Stomach smooth muscle (tissue), 2 donors: Measurements from ENCODE around the gene HAPLN2.
"Not testable (repeated sequence)": the region's sequence is repeated elsewhere in the genome, so short reads cannot be mapped to it uniquely, and the experiment has no call there.

ENCODE experiments used
- H3K27ac ChIP-seq: one replicate; pipeline ENCODE4 v1.7.0; 2013; ENCODE audit warnings: mild to moderate bottlenecking, low read length, inconsistent platforms
- H3K27me3 ChIP-seq, 2 donors: one replicate each; pipeline ENCODE4 v1.7.0; 2013; ENCODE audit warnings: low read length in 2 of 2; ENCODE audit not compliant: insufficient read depth in 2 of 2, control insufficient read depth in 1 of 2
- H3K36me3 ChIP-seq, 2 donors: one replicate each; pipeline ENCODE4 v1.7.0; 2013; ENCODE audit warnings: low read length in 2 of 2; ENCODE audit not compliant: control insufficient read depth in 2 of 2, insufficient read depth in 2 of 2
- H3K4me1 ChIP-seq: one replicate; pipeline ENCODE4 v1.7.0; 2013; ENCODE audit warnings: low read length; ENCODE audit not compliant: control insufficient read depth, insufficient read depth
- H3K4me3 ChIP-seq, 2 donors: one replicate each; pipeline ENCODE4 v1.7.0; 2013; ENCODE audit warnings: low read length in 2 of 2
- H3K9ac ChIP-seq, 2 donors: one replicate each; pipeline ENCODE4 v1.7.0; 2013; ENCODE audit warnings: low read length in 2 of 2, mild to moderate bottlenecking in 1 of 2
- H3K9me3 ChIP-seq, 2 donors: one replicate each; pipeline ENCODE4 v1.7.0; 2013; ENCODE audit warnings: low read length in 2 of 2; ENCODE audit not compliant: control insufficient read depth in 2 of 2
- donor health status: healthy.
- donor health status: Pancreatic carcinoma.

Gene HAPLN2

DNA sequence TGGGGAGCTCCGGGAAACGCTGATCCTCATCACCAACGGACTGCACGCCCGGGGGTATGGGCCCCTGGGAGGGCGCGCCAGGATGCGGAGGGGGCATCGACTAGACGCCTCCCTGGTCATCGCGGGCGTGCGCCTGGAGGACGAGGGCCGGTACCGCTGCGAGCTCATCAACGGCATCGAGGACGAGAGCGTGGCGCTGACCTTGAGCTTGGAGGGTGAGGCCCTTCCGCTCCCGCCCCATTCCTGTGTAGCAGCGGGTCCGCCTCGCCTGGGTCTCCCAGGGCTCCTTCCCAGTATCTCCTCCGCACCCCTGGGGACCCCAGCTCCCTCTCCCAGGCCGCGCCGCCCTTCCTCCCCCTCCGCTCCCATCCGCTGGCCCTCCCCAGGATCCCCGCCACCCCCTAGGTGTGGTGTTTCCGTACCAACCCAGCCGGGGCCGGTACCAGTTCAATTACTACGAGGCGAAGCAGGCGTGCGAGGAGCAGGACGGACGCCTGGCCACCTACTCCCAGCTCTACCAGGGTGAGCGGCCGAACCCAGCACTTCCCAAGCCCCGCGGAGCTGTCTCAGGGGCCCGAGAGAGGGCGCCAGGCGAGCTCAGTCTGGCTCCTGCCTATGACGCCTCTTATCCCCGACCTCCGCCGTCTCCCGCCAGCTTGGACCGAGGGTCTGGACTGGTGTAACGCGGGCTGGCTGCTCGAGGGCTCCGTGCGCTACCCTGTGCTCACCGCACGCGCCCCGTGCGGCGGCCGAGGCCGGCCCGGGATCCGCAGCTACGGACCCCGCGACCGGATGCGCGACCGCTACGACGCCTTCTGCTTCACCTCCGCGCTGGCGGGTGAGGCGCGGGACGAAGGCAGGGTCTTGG is 5.0 kb downstream of the HAPLN2 start:
- Histone ChIP-seq H3K27me3 (peaks cover 31 to 41% of the 10 kb centered on the region in 2 donors), H3K9ac (no peak overlapping the region), H3K27ac (no peak overlapping the region), H3K4me1 (peaks cover 22% of the 10 kb centered on the region), H3K4me3 (peak overlapping the region; percentile 25 to 70), H3K9me3 (no peaks in the 10 kb centered on the region), H3K36me3 (no peaks in the 10 kb centered on the region)

DNA sequence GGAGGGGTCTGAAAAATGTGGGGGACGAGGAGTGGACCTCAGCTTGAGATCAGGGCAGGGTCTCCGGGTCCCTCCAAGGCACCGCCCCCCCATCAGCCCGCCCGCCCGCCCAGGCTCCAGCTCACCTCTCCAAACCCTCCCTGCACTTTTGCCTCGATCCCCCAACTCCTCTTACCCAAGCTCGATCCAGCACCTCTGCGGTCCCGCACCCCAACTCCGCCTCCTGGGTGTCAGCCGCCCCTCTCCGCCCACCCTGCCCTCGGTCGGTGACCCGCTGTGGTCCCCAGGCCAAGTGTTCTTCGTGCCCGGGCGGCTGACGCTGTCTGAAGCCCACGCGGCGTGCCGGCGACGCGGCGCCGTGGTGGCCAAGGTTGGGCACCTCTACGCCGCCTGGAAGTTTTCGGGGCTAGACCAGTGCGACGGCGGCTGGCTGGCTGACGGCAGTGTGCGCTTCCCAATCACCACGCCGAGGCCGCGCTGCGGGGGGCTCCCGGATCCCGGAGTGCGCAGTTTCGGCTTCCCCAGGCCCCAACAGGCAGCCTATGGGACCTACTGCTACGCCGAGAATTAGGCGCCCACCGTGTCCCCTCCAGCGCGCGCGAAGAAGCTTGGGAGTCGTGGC is 5.7 kb downstream of the HAPLN2 start:
- Histone ChIP-seq H3K4me3 (peak overlapping the region in 1 of 2 donors; percentile 70), H3K27me3 (peaks cover 27 to 44% of the 10 kb centered on the region in 2 donors), H3K36me3 (no peaks in the 10 kb centered on the region), H3K4me1 (peaks cover 22% of the 10 kb centered on the region), H3K9ac (no peak overlapping the region), H3K27ac (no peak overlapping the region), H3K9me3 (no peaks in the 10 kb centered on the region)

DNA sequence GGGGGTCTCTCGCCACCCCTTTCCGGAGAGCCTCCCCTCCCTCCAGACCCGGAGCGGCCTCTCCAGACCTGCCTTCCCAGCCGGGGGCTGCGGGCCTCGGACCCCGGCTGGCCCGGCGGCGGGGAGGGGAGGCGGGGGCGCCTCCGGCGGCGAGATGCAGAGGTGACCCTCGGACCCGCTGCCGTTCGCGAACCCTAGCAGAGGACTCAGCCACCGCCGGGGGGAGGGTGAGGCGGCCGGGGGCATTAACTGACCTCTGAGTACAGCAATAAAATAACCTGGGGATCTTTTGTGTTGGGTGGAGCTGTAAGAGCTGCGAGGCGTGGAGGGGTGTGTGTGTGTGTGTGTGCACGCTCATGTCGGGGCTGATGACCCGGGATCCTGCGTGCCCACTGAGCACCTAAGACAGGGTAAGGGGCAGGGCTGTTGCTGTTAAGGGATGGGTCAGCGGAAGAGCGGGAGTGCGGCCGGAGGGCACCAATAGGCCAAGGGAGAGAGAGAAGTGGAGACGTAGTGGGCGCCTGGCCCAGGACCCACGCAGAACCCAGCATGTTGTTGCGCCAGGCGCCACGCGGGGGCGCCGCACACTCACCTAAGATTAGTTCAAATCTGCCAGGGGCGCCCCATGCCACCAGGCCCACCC is 6.3 kb downstream of the HAPLN2 start:
- peaks cover 33 to 44% of the 10 kb centered on the region in 2 donors for H3K27me3 ChIP-seq
- no peak overlapping the region for H3K27ac ChIP-seq
- peak overlapping the region in 1 of 2 donors; percentile 70 for H3K4me3 ChIP-seq
- peaks cover 22% of the 10 kb centered on the region for H3K4me1 ChIP-seq
- no peaks in the 10 kb centered on the region for H3K36me3 ChIP-seq
- H3K9me3 ChIP-seq: no peaks in the 10 kb centered on the region
- H3K9ac ChIP-seq: no peak overlapping the region

DNA sequence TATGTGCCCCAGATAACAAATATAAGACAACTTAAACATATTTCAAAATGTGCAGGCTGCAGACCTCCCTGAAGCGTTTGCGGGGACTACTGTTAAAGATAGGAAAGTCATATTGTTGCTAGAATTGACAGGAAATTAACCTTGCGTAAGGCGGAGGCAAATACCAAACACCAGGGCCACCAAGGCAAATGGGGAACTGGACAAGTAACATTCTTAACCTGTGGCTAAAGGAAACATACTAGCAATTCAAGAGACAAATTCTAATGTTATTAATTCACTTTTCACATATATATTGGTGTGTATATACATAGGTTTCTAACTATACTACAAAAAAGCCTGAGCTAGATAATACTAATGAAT is 6.8 kb downstream of the HAPLN2 start:
- H3K27ac ChIP-seq: no peak overlapping the region
- H3K4me3 ChIP-seq: peak overlapping the region in 1 of 2 donors; percentile 70
- peaks cover 35 to 47% of the 10 kb centered on the region in 2 donors for H3K27me3 ChIP-seq
- no peaks in the 10 kb centered on the region for H3K9me3 ChIP-seq
- H3K9ac ChIP-seq: no peak overlapping the region
- no peaks in the 10 kb centered on the region for H3K36me3 ChIP-seq
- peaks cover 22% of the 10 kb centered on the region for H3K4me1 ChIP-seq

DNA sequence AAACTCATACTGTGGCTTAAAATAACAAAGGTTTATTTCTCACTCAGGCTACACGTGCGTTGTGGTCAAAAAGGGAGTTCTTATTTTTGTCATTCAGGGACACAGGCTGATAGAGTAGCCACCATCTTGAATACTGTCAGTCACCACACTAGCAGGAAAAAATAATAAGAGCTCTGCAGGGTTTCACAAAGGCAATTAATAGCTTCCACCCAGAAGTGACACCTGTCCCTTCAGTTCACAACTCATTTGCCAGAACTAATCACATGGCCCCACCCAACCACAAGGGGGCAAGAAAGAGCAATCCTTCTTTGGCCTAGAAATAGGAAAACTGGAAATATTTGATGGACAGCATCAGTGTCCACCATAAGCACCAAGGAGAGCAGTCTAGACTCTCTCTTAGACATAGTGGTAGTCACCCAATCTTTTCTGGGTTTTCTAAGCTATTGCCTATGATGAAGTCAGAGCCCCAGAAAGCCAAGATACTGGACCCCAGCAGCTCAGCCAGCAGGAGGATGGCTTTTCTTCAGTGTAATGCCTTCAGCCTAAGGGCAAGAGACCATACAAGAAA is 8.2 kb downstream of the HAPLN2 start:
- no peak overlapping the region for H3K9ac ChIP-seq
- peaks cover 22% of the 10 kb centered on the region for H3K4me1 ChIP-seq
- peaks cover 38 to 52% of the 10 kb centered on the region in 2 donors for H3K27me3 ChIP-seq
- H3K9me3 ChIP-seq: no peaks in the 10 kb centered on the region
- no peak overlapping the region for H3K27ac ChIP-seq
- H3K4me3 ChIP-seq: no peak overlapping the region
- H3K36me3 ChIP-seq: no peaks in the 10 kb centered on the region

DNA sequence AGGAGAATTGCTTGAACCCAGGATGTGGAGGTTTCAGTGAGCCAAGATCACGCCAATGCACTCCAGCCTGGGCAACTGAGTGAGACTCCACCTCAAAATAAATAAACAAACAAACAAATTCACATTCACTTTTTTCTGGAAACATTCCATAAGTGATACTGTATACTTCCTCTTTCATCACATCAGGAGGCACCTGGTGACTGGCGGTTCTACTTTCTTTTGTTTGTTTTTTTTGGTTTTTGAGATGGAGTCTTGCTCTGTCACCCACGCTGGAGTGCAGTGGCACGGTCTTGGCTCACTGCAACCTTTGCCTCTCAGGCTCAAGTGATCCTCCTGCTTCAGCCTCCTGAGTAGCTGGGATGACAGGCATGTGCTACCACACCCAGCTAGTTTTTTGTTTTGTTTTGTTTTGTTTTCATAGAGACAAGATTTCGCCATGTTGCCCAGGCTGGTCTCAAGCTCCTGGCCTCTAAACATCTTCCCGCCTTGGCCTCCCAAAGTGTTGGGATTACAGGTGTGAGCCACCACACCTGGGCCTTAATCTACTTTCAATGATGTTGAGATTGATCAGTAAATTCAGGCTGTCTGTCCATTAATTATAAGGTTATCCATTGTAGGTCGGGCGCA is 10.7 kb downstream of the HAPLN2 start:
- Histone ChIP-seq H3K27ac (no peak overlapping the region), H3K36me3 (no peaks in the 10 kb centered on the region), H3K4me1 (peaks cover 10% of the 10 kb centered on the region), H3K9ac (no peak overlapping the region), H3K27me3 (peaks cover 39 to 54% of the 10 kb centered on the region in 2 donors), H3K9me3 (no peaks in the 10 kb centered on the region), H3K4me3 (no peak overlapping the region)

DNA sequence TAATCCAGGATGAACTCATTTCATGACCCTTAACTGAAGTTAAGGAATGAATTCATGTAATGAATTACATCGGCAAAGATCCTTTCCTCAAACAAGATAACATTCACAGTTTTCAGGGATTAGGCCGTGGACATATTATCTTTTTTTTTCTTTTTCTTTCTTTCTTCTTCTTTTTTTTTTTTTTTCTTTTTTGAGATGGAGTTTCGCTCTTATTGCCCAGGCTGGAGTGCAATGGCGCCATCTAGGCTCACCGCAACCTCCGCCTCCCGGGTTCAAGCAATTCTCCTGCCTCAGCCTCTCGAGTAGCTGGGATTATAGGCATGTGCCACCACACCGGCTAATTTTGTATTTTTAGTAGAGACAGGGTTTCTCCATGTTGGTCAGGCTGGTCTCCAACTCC is 11.9 kb downstream of the HAPLN2 start:
- not testable (repeated sequence) for H3K4me3 ChIP-seq, H3K9me3 ChIP-seq, H3K4me1 ChIP-seq, H3K9ac ChIP-seq, H3K27ac ChIP-seq, H3K36me3 ChIP-seq
- peaks cover 33 to 41% of the 10 kb centered on the region in 2 donors for H3K27me3 ChIP-seq

DNA sequence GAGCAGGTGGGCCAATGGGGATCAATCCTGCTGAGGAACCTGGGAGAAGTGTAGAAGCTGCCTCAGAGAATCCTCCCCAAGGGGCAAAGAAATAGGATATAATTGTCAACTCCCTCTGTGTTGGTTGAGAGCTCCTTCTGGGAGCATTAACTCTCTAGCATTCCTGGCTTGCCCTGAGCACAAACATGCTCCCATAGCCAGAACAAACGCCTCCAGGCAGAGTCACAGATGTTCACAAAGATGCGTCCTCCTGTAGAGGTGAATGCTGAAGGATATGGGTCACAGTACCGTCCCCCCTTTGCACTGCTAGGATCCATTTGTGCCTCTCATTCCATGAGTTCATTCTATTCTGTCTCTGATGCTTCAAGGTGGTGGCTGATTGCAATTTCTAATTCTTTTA is 13.1 kb downstream of the HAPLN2 start:
- no peak overlapping the region for H3K27ac ChIP-seq
- H3K4me1 ChIP-seq: no peaks in the 10 kb centered on the region
- H3K9ac ChIP-seq: no peak overlapping the region
- H3K4me3 ChIP-seq: no peak overlapping the region
- no peaks in the 10 kb centered on the region for H3K9me3 ChIP-seq
- peaks cover 35 to 37% of the 10 kb centered on the region in 2 donors for H3K27me3 ChIP-seq
- H3K36me3 ChIP-seq: no peaks in the 10 kb centered on the region

DNA sequence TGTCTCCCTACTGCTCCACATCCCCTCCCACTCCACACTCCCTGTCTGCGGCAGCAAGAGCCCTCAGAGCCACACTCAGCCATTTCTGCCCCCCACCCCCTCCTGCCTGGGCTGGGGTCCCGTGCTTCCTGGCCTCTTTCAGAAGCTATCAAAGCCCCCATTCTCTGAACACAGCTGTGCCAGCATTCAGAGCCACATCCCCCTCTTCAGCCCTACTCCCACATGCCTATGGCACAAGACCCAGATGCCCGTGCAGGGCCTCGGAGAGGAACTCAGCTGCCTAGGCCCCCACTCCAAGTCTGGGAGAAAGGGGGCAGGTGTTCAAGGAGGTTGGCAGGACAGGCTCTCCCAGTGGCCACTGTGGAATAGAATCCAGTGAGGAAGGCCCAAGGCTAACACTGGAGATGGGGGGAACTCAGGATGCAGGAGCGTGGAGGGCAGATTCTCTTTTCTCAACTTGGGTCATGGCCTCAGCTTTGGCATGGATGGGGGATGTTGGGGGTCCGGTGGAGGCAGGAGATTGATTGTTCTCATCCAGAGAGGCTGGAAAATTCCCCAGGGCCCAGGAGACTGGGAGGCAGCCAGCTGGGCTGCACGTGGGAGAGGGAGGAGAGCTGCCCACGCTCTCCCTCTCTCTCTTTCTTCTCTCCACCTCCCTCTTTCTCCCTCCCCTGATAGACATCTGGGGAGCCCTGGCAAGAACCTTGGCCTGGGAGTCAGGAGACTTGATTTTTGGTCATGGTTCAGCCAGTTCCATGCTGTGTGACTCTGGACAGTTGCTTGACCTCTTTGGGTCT is 19.2 kb downstream of the HAPLN2 start:
- no peaks in the 10 kb centered on the region for H3K36me3 ChIP-seq
- no peaks in the 10 kb centered on the region for H3K9me3 ChIP-seq
- no peak overlapping the region for H3K27ac ChIP-seq
- peaks cover 61 to 63% of the 10 kb centered on the region in 2 donors for H3K27me3 ChIP-seq
- H3K9ac ChIP-seq: no peak overlapping the region
- H3K4me3 ChIP-seq: no peak overlapping the region
- peaks cover 14% of the 10 kb centered on the region for H3K4me1 ChIP-seq
